Endodermal cell (in vitro differentiated cells): ENCODE results near the gene SLC35B3. TPM values are rescaled to one million over a fixed set of nuclear protein-coding genes. Genes with fewer than 3 reads are reported as not detected.
A peak's percentile ranks its signal among the peaks of the same experiment; 100 is the strongest.

ENCODE experiments used
- DNase-seq: peaks from one replicate; pipeline ENCODE4 v3.0.0-alpha.2; 2017
- H3K27ac ChIP-seq: 2 replicates; pipeline ENCODE4 v1.5.1; 2013; ENCODE audit warnings: mild to moderate bottlenecking, low read depth, low read length, moderate library complexity
- H3K27me3 ChIP-seq: 2 replicates; pipeline ENCODE4 v1.6.1; 2013; ENCODE audit warnings: mild to moderate bottlenecking, low read length, moderate library complexity; ENCODE audit not compliant: insufficient read depth, control insufficient read depth, poor library complexity, severe bottlenecking
- H3K36me3 ChIP-seq: 2 replicates; pipeline ENCODE4 v1.7.0; 2013; ENCODE audit warnings: mild to moderate bottlenecking, low read length, moderate library complexity; ENCODE audit not compliant: control insufficient read depth, insufficient read depth
- H3K4me1 ChIP-seq: one replicate; pipeline ENCODE4 v1.7.0; 2013; ENCODE audit warnings: low read length; ENCODE audit not compliant: control insufficient read depth, insufficient read depth
- H3K4me3 ChIP-seq: 2 replicates; pipeline ENCODE4 v1.5.1; 2013; ENCODE audit warnings: mild to moderate bottlenecking, low read length, moderate library complexity
- H3K9ac ChIP-seq: 2 replicates; pipeline ENCODE4 v1.6.1; 2013; ENCODE audit warnings: mild to moderate bottlenecking, low read length, moderate library complexity; ENCODE audit not compliant: poor library complexity, severe bottlenecking; ENCODE audit errors: extremely low read depth
- H3K9me3 ChIP-seq: 2 replicates; pipeline ENCODE4 v1.6.1; 2013; ENCODE audit warnings: mild to moderate bottlenecking, low read length, moderate library complexity; ENCODE audit not compliant: control insufficient read depth
- H3K27ac Mint-ChIP-seq: 2 replicates; pipeline ENCODE4 v1.8.0; 2020; ENCODE audit warnings: mixed read lengths
- H3K27me3 Mint-ChIP-seq: 2 replicates; pipeline ENCODE4 v1.8.0; 2021; ENCODE audit warnings: mild to moderate bottlenecking, mixed read lengths; ENCODE audit not compliant: insufficient read depth
- H3K36me3 Mint-ChIP-seq: 2 replicates; pipeline ENCODE4 v1.8.0; 2020; ENCODE audit warnings: low read depth, mixed read lengths
- H3K4me1 Mint-ChIP-seq: 2 replicates; pipeline ENCODE4 v1.8.0; 2020; ENCODE audit warnings: mixed read lengths
- H3K4me3 Mint-ChIP-seq: 2 replicates; pipeline ENCODE4 v1.8.0; 2020; ENCODE audit warnings: mild to moderate bottlenecking, moderate library complexity, mixed read lengths
- H3K9me3 Mint-ChIP-seq: 2 replicates; pipeline ENCODE4 v1.8.0; 2020; ENCODE audit warnings: mild to moderate bottlenecking, mixed read lengths
- WGBS, 2 experiments: methylation state at CpG; one replicate each; pipeline versions ENCODE4 v1.1.5 to v1.1.7; 2013; ENCODE audit warnings: missing lambda C conversion rate in 2 of 2, mixed read lengths in 1 of 2; ENCODE audit not compliant: insufficient coverage in 1 of 2, insufficient read length in 1 of 2; 5-methylcytosine and 5-hydroxymethylcytosine counted together
- total RNA-seq, 2 donors: library from RNA; stranded (reverse); fragmentation: NEBNext Ultra II Directional in 1 of 2; extraction: Animal tissue kit (Norgen Biotek cat#: 25700) in 1 of 2; gene quantifications; 2 replicates in 1 of 2; 3 replicates in 1 of 2; pipeline ENCODE4 v1.2.1, GENCODE V29; 2021
- TF ChIP-seq, protein P1 (sequence below): fragments of 200-600 bp; sonication (generic); conservative IDR thresholded peaks from 2 replicates; pipeline ENCODE4 v1.5.0; 2021; ENCODE audit warnings: antibody characterized with exemption, mild to moderate bottlenecking

Gene SLC35B3
- total RNA-seq, 2 donors from 2014 or later = 11.4 to 11.9 TPM

DNA sequence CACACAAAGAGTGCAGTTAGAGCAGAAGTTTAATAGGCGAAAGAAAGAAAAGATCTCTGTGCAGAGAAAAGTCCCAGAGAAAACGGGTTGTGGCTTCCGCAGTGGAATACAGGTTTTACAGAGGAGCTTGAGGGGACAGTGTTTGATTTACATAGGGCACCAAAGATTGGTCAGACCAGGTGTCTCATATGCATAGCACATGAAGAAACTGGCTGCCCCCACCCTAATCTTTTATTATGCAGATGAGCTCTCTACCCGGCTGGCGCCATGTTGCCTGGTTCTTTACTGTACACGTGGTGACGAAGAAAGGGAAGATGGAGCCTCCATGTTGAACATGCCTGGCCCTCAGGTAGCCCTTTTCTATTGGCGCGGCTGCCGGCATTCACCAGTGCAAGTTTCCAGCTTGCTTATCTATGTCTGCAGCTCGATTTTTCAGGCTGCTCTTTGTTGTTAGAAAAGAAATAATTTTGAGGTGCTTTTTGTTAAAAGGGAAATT is 47.4 kb downstream of the SLC35B3 start:
- WGBS, 2 experiments = 92 to 93% methylated on average over 9 to 11 of the region's 11 CpGs

DNA sequence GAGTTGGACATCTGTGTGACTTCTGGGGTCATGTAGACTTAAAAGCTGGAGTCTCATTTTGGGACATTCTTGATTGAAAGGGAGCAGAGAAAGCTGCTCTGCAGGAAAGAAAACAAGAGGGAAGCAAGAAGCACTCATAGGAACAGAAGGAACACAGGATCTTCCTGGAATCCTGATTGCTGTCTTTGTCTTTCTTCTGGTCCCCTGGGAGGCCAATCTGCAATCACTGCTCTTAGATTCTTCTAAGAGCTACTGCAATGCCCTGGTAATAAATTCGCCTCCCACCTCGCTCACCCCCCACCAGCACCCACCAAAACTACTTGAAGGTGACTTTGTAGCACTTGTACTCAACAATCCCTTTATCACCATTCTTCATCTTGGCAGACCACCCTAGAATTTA is 51.8 kb downstream of the SLC35B3 start:
- H3K9me3 Mint-ChIP-seq = no peaks in the 10 kb centered on the region
- peak overlapping the region; percentile 54 for H3K27ac Mint-ChIP-seq

More for the DNA sequence above, 47.4 kb downstream of the SLC35B3 start:
- H3K9me3 Mint-ChIP-seq = no peaks in the 10 kb centered on the region
- Histone ChIP-seq H3K27ac (no peak overlapping the region), H3K27me3 (no peaks in the 10 kb centered on the region), H3K9ac (no peak overlapping the region), H3K36me3 (no peaks in the 10 kb centered on the region), H3K9me3 (no peaks in the 10 kb centered on the region), H3K4me1 (no peaks in the 10 kb centered on the region), H3K4me3 (no peak overlapping the region)
- H3K4me1 Mint-ChIP-seq = peaks cover 18% of the 10 kb centered on the region
- H3K36me3 Mint-ChIP-seq = no peaks in the 10 kb centered on the region
- no peak for DNase-seq
- H3K4me3 Mint-ChIP-seq = no peak overlapping the region
- no peak overlapping the region for H3K27ac Mint-ChIP-seq
- H3K27me3 Mint-ChIP-seq = no peaks in the 10 kb centered on the region
- TF ChIP-seq, protein P1, sequence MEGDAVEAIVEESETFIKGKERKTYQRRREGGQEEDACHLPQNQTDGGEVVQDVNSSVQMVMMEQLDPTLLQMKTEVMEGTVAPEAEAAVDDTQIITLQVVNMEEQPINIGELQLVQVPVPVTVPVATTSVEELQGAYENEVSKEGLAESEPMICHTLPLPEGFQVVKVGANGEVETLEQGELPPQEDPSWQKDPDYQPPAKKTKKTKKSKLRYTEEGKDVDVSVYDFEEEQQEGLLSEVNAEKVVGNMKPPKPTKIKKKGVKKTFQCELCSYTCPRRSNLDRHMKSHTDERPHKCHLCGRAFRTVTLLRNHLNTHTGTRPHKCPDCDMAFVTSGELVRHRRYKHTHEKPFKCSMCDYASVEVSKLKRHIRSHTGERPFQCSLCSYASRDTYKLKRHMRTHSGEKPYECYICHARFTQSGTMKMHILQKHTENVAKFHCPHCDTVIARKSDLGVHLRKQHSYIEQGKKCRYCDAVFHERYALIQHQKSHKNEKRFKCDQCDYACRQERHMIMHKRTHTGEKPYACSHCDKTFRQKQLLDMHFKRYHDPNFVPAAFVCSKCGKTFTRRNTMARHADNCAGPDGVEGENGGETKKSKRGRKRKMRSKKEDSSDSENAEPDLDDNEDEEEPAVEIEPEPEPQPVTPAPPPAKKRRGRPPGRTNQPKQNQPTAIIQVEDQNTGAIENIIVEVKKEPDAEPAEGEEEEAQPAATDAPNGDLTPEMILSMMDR = no peak

DNA sequence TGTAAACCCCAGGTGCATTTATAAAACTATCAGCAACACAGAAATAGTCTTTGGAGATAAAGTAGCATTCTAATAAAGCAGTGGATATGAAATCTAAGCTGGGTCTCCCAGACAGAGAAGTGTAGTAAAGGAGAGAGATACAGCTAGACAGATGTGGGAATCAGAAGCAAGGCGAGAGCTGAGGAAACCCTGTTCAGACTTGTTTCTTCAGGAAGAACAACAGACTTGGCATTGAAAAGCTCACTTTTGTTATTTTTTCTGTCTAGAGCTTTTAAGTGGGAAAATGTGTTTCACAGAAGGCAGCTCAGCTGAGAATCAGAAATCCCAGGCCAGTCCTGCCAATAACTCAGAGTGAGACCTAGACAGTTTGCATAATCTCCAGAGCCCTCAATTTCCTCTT is 52.9 kb downstream of the SLC35B3 start:
- no peak overlapping the region for H3K27ac ChIP-seq
- DNase-seq = no peak
- no peaks in the 10 kb centered on the region for H3K9me3 Mint-ChIP-seq
- H3K4me1 ChIP-seq = no peaks in the 10 kb centered on the region
- no peaks in the 10 kb centered on the region for H3K27me3 ChIP-seq
- H3K27ac Mint-ChIP-seq = no peak overlapping the region
- no peak overlapping the region for H3K4me3 Mint-ChIP-seq
- no peaks in the 10 kb centered on the region for H3K36me3 ChIP-seq
- no peaks in the 10 kb centered on the region for H3K27me3 Mint-ChIP-seq
- no peaks in the 10 kb centered on the region for H3K9me3 ChIP-seq
- peaks cover 9% of the 10 kb centered on the region for H3K4me1 Mint-ChIP-seq
- H3K4me3 ChIP-seq = no peak overlapping the region
- no peak overlapping the region for H3K9ac ChIP-seq
- no peaks in the 10 kb centered on the region for H3K36me3 Mint-ChIP-seq
- TF ChIP-seq, protein P1 = no peak
- WGBS, 2 experiments = 94% methylated on average over 1 of the region's 1 CpG

More for the DNA sequence above, 51.8 kb downstream of the SLC35B3 start:
- no peaks in the 10 kb centered on the region for H3K27me3 ChIP-seq
- H3K27ac ChIP-seq = no peak overlapping the region
- Mint-ChIP-seq H3K4me3 (no peak overlapping the region), H3K27me3 (no peaks in the 10 kb centered on the region), H3K36me3 (no peaks in the 10 kb centered on the region), H3K4me1 (peaks cover 12% of the 10 kb centered on the region)
- H3K4me1 ChIP-seq = no peaks in the 10 kb centered on the region
- peak; percentile 72 for DNase-seq
- 19 to 39% methylated on average over 2 of the region's 2 CpGs for WGBS, 2 experiments
- no peak overlapping the region for H3K4me3 ChIP-seq
- no peaks in the 10 kb centered on the region for H3K36me3 ChIP-seq
- no peak overlapping the region for H3K9ac ChIP-seq
- H3K9me3 ChIP-seq = no peaks in the 10 kb centered on the region
- TF ChIP-seq, protein P1 = no peak
